H1 (cell line): Measurements from ENCODE around the gene MBOAT2.

Source experiments
- BACH1 ChIP-seq: IDR thresholded peaks from 2 replicates; pipeline ENCODE4 v1.6.1; 2012; ENCODE audit warnings: low read length, improper control_type of control experiment
- CHD2 ChIP-seq: IDR thresholded peaks from 2 replicates; pipeline ENCODE4 v1.6.1; 2012; ENCODE audit warnings: low read length, improper control_type of control experiment
- MAFK ChIP-seq: IDR thresholded peaks from 2 replicates; pipeline ENCODE4 v1.6.1; 2012; ENCODE audit warnings: low read depth, mild to moderate bottlenecking, improper control_type of control experiment, low read length
- POLR2A ChIP-seq, 2 experiments: IDR thresholded peaks; 1 replicate in 1 of 2; 2 replicates in 1 of 2; pipeline ENCODE4 v1.6.1; 2011; ENCODE audit warnings: low read depth in 2 of 2, low read length in 2 of 2, mild to moderate bottlenecking in 2 of 2; ENCODE audit errors: control extremely low read depth in 1 of 2
- TCF12 ChIP-seq: IDR thresholded peaks from 2 replicates; pipeline ENCODE4 v1.6.1; 2011; ENCODE audit warnings: low read depth, mild to moderate bottlenecking, low read length
- TEAD4 ChIP-seq: IDR thresholded peaks from 2 replicates; pipeline ENCODE4 v1.6.1; 2012; ENCODE audit warnings: low read depth, low read length, inconsistent platforms, mixed read lengths
- TF ChIP-seq, protein P1 (sequence below), 3 experiments: IDR thresholded peaks; 1 replicate in 2 of 3; 2 replicates in 1 of 3; pipeline versions ENCODE4 v1.5.1 to v1.6.1; 2011; ENCODE audit warnings: low read length in 3 of 3, mild to moderate bottlenecking in 3 of 3, inconsistent platforms in 2 of 3, low read depth in 1 of 3, moderate library complexity in 1 of 3; ENCODE audit not compliant: insufficient read depth in 1 of 3; ENCODE audit errors: control extremely low read depth in 1 of 3
- TF ChIP-seq, protein P2 (sequence below): IDR thresholded peaks from 2 replicates; pipeline ENCODE4 v1.6.1; 2011; ENCODE audit warnings: low read length, improper control_type of control experiment

DNA sequence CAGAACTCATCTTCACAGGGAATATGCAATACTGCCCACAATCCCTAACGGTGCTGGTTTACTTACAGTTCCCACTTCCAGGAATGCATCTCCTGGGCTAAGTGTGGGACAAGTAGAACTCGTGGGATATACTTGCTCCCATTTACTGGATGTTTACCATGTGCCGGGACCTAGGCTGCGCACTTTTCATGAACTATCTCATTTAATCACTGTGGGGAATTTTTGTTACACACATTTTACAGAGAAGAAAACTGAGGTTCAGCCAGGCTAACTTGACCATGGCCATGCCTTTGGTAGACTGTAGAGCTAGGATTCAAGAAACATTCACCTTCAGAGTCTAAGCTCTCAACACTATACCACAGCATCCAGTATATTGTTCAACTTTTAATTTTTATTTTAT is 24.4 kb upstream of the MBOAT2 start:
- TF ChIP-seq, protein P1, sequence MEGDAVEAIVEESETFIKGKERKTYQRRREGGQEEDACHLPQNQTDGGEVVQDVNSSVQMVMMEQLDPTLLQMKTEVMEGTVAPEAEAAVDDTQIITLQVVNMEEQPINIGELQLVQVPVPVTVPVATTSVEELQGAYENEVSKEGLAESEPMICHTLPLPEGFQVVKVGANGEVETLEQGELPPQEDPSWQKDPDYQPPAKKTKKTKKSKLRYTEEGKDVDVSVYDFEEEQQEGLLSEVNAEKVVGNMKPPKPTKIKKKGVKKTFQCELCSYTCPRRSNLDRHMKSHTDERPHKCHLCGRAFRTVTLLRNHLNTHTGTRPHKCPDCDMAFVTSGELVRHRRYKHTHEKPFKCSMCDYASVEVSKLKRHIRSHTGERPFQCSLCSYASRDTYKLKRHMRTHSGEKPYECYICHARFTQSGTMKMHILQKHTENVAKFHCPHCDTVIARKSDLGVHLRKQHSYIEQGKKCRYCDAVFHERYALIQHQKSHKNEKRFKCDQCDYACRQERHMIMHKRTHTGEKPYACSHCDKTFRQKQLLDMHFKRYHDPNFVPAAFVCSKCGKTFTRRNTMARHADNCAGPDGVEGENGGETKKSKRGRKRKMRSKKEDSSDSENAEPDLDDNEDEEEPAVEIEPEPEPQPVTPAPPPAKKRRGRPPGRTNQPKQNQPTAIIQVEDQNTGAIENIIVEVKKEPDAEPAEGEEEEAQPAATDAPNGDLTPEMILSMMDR (IDR thresholded peaks at IDR 0.05; ENCODE audit: control extremely low read depth in 1 of 3, insufficient read depth in 1 of 3, low read depth in 1 of 3, low read length in 3 of 3), result no peak
- TF ChIP-seq TCF12 (no peak), MAFK (no peak), BACH1 (no peak), CHD2 (no peak), TEAD4 (no peak), POLR2A (IDR thresholded peaks at IDR 0.05; ENCODE audit: control extremely low read depth in 1 of 2, low read depth in 2 of 2, low read length in 2 of 2) (no peak)
- TF ChIP-seq, protein P2, sequence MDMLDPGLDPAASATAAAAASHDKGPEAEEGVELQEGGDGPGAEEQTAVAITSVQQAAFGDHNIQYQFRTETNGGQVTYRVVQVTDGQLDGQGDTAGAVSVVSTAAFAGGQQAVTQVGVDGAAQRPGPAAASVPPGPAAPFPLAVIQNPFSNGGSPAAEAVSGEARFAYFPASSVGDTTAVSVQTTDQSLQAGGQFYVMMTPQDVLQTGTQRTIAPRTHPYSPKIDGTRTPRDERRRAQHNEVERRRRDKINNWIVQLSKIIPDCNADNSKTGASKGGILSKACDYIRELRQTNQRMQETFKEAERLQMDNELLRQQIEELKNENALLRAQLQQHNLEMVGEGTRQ, result no peak
